Keratinocyte (primary cell): ENCODE results near the gene P2RY2.

Source experiments
- EZH2 ChIP-seq: IDR thresholded peaks from one replicate; pipeline ENCODE4 v1.6.1; 2012; ENCODE audit warnings: inconsistent platforms, mild to moderate bottlenecking, low read length, moderate library complexity
- TF ChIP-seq, protein P1 (sequence below), 3 experiments: IDR thresholded peaks in 1 of 3; conservative IDR thresholded peaks in 1 of 3; optimal IDR thresholded peaks in 1 of 3; 2 replicates in 2 of 3; 3 replicates in 1 of 3; pipeline versions ENCODE3 to v1.5.1; 2011; ENCODE audit warnings: low read length in 3 of 3, mild to moderate bottlenecking in 3 of 3, moderate library complexity in 2 of 3, control low read depth in 1 of 3, inconsistent platforms in 1 of 3; ENCODE audit not compliant: insufficient read depth in 2 of 3; ENCODE audit errors: extremely low read depth in 1 of 3

DNA sequence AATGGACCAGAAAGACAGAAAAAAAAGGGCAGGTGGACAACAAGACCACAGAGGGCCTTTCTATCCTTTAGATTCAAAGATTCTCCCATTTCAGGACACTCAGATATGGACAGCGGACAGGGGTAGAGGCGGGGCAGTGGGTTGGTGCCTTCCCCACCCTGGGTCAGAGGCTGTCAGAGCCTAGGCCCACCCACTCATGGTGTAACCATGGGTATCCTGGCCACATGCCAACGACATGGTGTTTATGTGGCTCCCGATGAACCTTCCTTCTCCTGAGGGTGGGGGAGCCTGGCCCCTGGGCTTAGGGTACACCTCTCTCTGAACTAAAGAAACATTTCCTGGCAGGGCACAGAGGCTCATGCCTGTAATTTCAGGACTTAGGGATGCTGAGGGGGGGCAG is 14.3 kb upstream of the P2RY2 start:
- TF ChIP-seq, protein P1, sequence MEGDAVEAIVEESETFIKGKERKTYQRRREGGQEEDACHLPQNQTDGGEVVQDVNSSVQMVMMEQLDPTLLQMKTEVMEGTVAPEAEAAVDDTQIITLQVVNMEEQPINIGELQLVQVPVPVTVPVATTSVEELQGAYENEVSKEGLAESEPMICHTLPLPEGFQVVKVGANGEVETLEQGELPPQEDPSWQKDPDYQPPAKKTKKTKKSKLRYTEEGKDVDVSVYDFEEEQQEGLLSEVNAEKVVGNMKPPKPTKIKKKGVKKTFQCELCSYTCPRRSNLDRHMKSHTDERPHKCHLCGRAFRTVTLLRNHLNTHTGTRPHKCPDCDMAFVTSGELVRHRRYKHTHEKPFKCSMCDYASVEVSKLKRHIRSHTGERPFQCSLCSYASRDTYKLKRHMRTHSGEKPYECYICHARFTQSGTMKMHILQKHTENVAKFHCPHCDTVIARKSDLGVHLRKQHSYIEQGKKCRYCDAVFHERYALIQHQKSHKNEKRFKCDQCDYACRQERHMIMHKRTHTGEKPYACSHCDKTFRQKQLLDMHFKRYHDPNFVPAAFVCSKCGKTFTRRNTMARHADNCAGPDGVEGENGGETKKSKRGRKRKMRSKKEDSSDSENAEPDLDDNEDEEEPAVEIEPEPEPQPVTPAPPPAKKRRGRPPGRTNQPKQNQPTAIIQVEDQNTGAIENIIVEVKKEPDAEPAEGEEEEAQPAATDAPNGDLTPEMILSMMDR (optimal IDR thresholded peaks at IDR 0.05 in 1 of 3, IDR thresholded peaks at IDR 0.05 in 1 of 3, conservative IDR thresholded peaks at IDR 0.05 in 1 of 3; ENCODE audit: extremely low read depth in 1 of 3, insufficient read depth in 2 of 3, low read length in 3 of 3): no peak
- TF ChIP-seq EZH2: no peak
